ENCODE results near the gene RNASE11.
"Not testable (repeated sequence)": the region's sequence is repeated elsewhere in the genome, so short reads cannot be mapped to it uniquely, and the experiment has no call there.

RNASE11 gene

GRCh38 chr14:20580242-20580641 is 7.6 kb downstream of the RNASE11 start:
- peaks cover 15% of the 10 kb centered on the region for H3K27me3 ChIP-seq (ENCODE audit: insufficient read depth, low read length, poor library complexity)
- no peak overlapping the region for H3K27ac ChIP-seq (ENCODE audit: low read length)
- H3K4me2 ChIP-seq (ENCODE audit: insufficient read depth, low read length): no peak overlapping the region
- no peak for DNase-seq
- no peaks in the 10 kb centered on the region for H3K79me2 ChIP-seq (ENCODE audit: insufficient read depth, low read length)
- no peaks in the 10 kb centered on the region for H4K20me1 ChIP-seq (ENCODE audit: insufficient read depth, low read length)
- no peaks in the 10 kb centered on the region for H3K9me3 ChIP-seq (ENCODE audit: insufficient read depth, low read length, severe bottlenecking)
- no peaks in the 10 kb centered on the region for H3K36me3 ChIP-seq (ENCODE audit: insufficient read depth, low read length)
- no peak for ATAC-seq (ENCODE audit: insufficient read depth, low read depth)
- H3K4me3 ChIP-seq (ENCODE audit: low read depth in 1 of 2, low read length in 2 of 2): no peak overlapping the region
- H3K9ac ChIP-seq (ENCODE audit: low read depth, low read length): no peak overlapping the region
- H3K4me1 ChIP-seq (ENCODE audit: insufficient read depth, low read length): no peaks in the 10 kb centered on the region
- no peak overlapping the region for H2AFZ ChIP-seq (ENCODE audit: low read depth, low read length)
- TF ChIP-seq EZH2 (IDR thresholded peaks at IDR 0.05; ENCODE audit: borderline replicate concordance, low read depth, low read length, severe bottlenecking): no peak

- Histone ChIP-seq H3K36me3 (ENCODE audit: insufficient read depth, low read length) (no peaks in the 10 kb centered on the region), H3K9me3 (ENCODE audit: insufficient read depth, low read length, severe bottlenecking) (no peaks in the 10 kb centered on the region), H3K79me2 (ENCODE audit: insufficient read depth, low read length) (no peaks in the 10 kb centered on the region), H3K4me1 (ENCODE audit: insufficient read depth, low read length) (no peaks in the 10 kb centered on the region), H3K9ac (ENCODE audit: low read depth, low read length) (no peak overlapping the region), H3K27me3 (ENCODE audit: insufficient read depth, low read length, poor library complexity) (peaks cover 10% of the 10 kb centered on the region), H3K27ac (ENCODE audit: low read length) (no peak overlapping the region), H3K4me2 (ENCODE audit: insufficient read depth, low read length) (no peak overlapping the region), H3K4me3 (ENCODE audit: low read depth in 1 of 2, low read length in 2 of 2) (no peak overlapping the region), H4K20me1 (ENCODE audit: insufficient read depth, low read length) (no peaks in the 10 kb centered on the region), H2AFZ (ENCODE audit: low read depth, low read length) (no peak overlapping the region)
- ATAC-seq (ENCODE audit: insufficient read depth, low read depth): no peak
- TF ChIP-seq EZH2 (IDR thresholded peaks at IDR 0.05; ENCODE audit: borderline replicate concordance, low read depth, low read length, severe bottlenecking) (no peak), CTCF (IDR thresholded peaks at IDR 0.05; ENCODE audit: borderline replicate concordance, extremely low read depth, low read length, poor library complexity, severe bottlenecking) (no peak)
- no peak for DNase-seq
These were observed 8.9 kb downstream of the RNASE11 start for GRCh38 chr14:20578784-20579502.

- no peak overlapping the region for H3K27ac ChIP-seq (ENCODE audit: low read length)
These were observed 9.5 kb downstream of the RNASE11 start for GRCh38 chr14:20578325-20578724.

GRCh38 chr14:20572382-20572990 is 15.3 kb downstream of the RNASE11 start:
- H3K36me3 ChIP-seq (ENCODE audit: insufficient read depth, low read length); H3K79me2 ChIP-seq (ENCODE audit: insufficient read depth, low read length); ATAC-seq (ENCODE audit: insufficient read depth, low read depth); H3K4me1 ChIP-seq (ENCODE audit: insufficient read depth, low read length); H3K9me3 ChIP-seq (ENCODE audit: insufficient read depth, low read length, severe bottlenecking); H3K27ac ChIP-seq (ENCODE audit: low read length); H2AFZ ChIP-seq (ENCODE audit: low read depth, low read length); H3K4me3 ChIP-seq (ENCODE audit: low read depth in 1 of 2, low read length in 2 of 2); H3K4me2 ChIP-seq (ENCODE audit: insufficient read depth, low read length); H3K27me3 ChIP-seq (ENCODE audit: insufficient read depth, low read length, poor library complexity); DNase-seq; H4K20me1 ChIP-seq (ENCODE audit: insufficient read depth, low read length); H3K9ac ChIP-seq (ENCODE audit: low read depth, low read length): not testable (repeated sequence)

More at GRCh38 chr14:20578325-20578724, 9.5 kb downstream of the RNASE11 start:
- TF ChIP-seq EZH2 (IDR thresholded peaks at IDR 0.05; ENCODE audit: borderline replicate concordance, low read depth, low read length, severe bottlenecking) (no peak), CTCF (IDR thresholded peaks at IDR 0.05; ENCODE audit: borderline replicate concordance, extremely low read depth, low read length, poor library complexity, severe bottlenecking) (no peak)
- Histone ChIP-seq H4K20me1 (ENCODE audit: insufficient read depth, low read length) (no peaks in the 10 kb centered on the region), H3K79me2 (ENCODE audit: insufficient read depth, low read length) (no peaks in the 10 kb centered on the region), H3K9ac (ENCODE audit: low read depth, low read length) (no peak overlapping the region), H3K27me3 (ENCODE audit: insufficient read depth, low read length, poor library complexity) (peaks cover 10% of the 10 kb centered on the region), H3K4me3 (ENCODE audit: low read depth in 1 of 2, low read length in 2 of 2) (no peak overlapping the region), H3K4me1 (ENCODE audit: insufficient read depth, low read length) (no peaks in the 10 kb centered on the region), H3K4me2 (ENCODE audit: insufficient read depth, low read length) (no peak overlapping the region), H3K36me3 (ENCODE audit: insufficient read depth, low read length) (no peaks in the 10 kb centered on the region), H3K9me3 (ENCODE audit: insufficient read depth, low read length, severe bottlenecking) (no peaks in the 10 kb centered on the region), H2AFZ (ENCODE audit: low read depth, low read length) (no peak overlapping the region)
- ATAC-seq (ENCODE audit: insufficient read depth, low read depth) (no peak), DNase-seq (no peak)

- not testable (repeated sequence) for H3K9me3 ChIP-seq (ENCODE audit: insufficient read depth, low read length, severe bottlenecking)
These were observed 17.1 kb downstream of the RNASE11 start for GRCh38 chr14:20570720-20571119.

GRCh38 chr14:20569865-20570264 is 17.9 kb downstream of the RNASE11 start:
- H3K4me3 ChIP-seq (ENCODE audit: low read depth in 1 of 2, low read length in 2 of 2); DNase-seq: not testable (repeated sequence)

More at GRCh38 chr14:20570720-20571119, 17.1 kb downstream of the RNASE11 start:
- H3K4me1 ChIP-seq (ENCODE audit: insufficient read depth, low read length); ATAC-seq (ENCODE audit: insufficient read depth, low read depth); H4K20me1 ChIP-seq (ENCODE audit: insufficient read depth, low read length); H3K79me2 ChIP-seq (ENCODE audit: insufficient read depth, low read length); H2AFZ ChIP-seq (ENCODE audit: low read depth, low read length); H3K9ac ChIP-seq (ENCODE audit: low read depth, low read length); DNase-seq; H3K4me2 ChIP-seq (ENCODE audit: insufficient read depth, low read length); H3K36me3 ChIP-seq (ENCODE audit: insufficient read depth, low read length); H3K4me3 ChIP-seq (ENCODE audit: low read depth in 1 of 2, low read length in 2 of 2); H3K27ac ChIP-seq (ENCODE audit: low read length); H3K27me3 ChIP-seq (ENCODE audit: insufficient read depth, low read length, poor library complexity): not testable (repeated sequence)

More at GRCh38 chr14:20569865-20570264, 17.9 kb downstream of the RNASE11 start:
- not testable (repeated sequence) for H3K27ac ChIP-seq (ENCODE audit: low read length); H3K9ac ChIP-seq (ENCODE audit: low read depth, low read length); H2AFZ ChIP-seq (ENCODE audit: low read depth, low read length); H4K20me1 ChIP-seq (ENCODE audit: insufficient read depth, low read length); H3K36me3 ChIP-seq (ENCODE audit: insufficient read depth, low read length); ATAC-seq (ENCODE audit: insufficient read depth, low read depth); H3K79me2 ChIP-seq (ENCODE audit: insufficient read depth, low read length); H3K27me3 ChIP-seq (ENCODE audit: insufficient read depth, low read length, poor library complexity); H3K4me2 ChIP-seq (ENCODE audit: insufficient read depth, low read length); H3K9me3 ChIP-seq (ENCODE audit: insufficient read depth, low read length, severe bottlenecking); H3K4me1 ChIP-seq (ENCODE audit: insufficient read depth, low read length)
